NCI-H2196 treated with DMSO at 0.1 percent for 48 hours (cell line): ENCODE data around the gene CNNM2.
"Not testable (repeated sequence)": the region's sequence is repeated elsewhere in the genome, so short reads cannot be mapped to it uniquely, and the experiment has no call there.

Experiments used
- DNase-seq: peaks from one replicate; lab custom pipeline; 2025; ENCODE audit not compliant: unreplicated experiment; lab: John Stamatoyannopoulos, UW

Gene CNNM2

DNA sequence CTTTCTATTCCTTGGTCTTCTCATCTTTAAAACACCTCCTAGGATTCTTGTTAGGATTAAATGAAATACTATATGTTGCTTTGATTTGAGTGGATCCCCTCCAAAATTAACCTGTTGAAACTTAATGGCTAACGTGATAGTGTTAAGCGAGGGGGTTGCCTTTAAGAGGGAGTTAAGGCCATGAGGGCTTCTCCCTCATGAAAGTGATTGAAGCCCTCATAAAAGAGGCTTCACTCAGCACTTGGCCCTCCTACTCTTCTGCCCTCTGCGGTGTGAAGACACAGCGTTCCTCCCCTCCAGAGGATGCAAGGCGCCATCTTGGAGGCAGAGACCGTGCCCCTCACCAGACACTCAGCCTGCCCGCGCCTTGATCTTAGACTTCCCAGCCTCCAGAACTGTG is 46.6 kb downstream of the CNNM2 start:
- DNase-seq, result no peak

DNA sequence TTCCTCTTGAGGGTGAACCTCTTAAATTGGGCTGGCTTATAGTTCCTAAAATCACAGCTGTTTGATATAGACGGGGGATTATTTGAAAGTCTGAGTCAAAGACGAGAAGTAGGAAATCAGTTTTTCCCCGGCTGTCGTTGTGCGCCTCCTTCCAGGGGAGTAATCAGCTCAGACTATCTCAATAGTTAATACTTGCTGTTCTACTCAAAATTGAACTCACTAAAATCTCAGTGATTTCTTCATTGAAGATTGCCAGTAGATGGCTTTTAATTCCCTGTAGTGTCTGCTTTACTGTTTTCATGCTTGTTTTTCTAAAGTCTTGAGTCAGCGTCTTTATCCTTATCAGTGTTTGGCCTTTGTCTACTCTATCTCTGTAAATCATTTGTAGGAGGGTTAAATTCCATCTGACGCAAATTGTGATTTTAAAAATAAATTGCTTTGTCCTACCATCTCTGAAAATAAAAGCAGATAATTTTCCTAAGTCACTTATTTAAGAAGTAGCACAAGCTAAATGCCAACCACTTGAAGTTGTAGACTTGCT is 47.3 kb downstream of the CNNM2 start:
- DNase-seq, result no peak

DNA sequence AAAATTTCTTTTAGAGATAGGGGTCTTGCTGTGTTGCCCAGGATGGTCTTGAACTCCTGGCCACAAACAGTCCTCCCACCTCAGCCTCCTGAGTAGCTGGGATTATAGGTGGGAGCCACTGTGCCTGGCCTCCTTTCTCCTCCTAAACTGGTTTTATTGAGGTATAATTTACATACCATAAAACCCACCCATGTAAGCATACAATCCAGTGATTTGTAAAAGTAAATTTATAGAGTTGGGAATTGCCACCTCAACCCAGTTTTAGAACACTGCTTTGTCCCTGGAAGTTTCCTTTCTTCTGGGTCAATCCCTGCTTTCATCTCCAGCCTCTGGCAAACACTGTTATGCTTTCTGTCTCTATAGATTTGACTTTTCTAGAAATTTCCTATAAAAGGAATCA is 49.0 kb downstream of the CNNM2 start:
- DNase-seq, result no peak

DNA sequence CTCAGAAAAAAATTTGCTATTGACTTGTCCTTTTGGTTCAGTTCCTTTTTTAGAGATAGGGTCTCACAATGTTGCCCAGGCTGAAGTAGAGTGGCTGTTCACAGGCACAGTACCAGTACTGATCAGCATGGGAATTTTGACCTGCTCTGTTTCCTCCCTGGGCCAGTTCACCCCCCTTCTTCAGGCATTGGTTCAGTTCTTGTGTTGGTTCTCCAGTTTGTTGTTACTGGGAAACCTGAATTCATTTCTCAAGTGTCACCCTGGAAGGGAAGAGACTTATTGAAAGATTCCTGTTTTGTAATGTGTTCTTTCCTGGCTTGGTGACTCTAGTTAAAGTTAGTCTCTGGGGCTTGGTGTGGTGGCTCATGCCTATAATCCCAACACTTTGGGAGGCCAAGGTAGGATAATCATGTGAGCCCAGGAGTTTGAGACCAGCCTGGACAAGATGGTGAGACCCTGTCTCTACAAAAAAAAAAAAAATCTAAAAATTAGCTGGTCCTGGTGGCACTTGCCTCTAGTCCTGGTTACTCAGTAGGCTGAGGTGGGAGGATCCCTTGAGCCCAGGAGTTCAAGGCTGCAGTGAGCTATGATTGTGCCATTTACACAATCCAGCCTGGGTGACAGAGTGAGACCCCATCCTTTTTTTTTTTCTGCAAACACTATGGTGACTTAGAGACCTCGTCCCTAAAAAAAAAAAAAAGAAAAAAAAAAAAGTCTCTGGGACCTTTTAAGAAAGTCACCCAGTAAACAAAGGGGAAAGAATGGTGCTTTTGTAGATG is 52.7 kb downstream of the CNNM2 start:
- DNase-seq, result no peak

DNA sequence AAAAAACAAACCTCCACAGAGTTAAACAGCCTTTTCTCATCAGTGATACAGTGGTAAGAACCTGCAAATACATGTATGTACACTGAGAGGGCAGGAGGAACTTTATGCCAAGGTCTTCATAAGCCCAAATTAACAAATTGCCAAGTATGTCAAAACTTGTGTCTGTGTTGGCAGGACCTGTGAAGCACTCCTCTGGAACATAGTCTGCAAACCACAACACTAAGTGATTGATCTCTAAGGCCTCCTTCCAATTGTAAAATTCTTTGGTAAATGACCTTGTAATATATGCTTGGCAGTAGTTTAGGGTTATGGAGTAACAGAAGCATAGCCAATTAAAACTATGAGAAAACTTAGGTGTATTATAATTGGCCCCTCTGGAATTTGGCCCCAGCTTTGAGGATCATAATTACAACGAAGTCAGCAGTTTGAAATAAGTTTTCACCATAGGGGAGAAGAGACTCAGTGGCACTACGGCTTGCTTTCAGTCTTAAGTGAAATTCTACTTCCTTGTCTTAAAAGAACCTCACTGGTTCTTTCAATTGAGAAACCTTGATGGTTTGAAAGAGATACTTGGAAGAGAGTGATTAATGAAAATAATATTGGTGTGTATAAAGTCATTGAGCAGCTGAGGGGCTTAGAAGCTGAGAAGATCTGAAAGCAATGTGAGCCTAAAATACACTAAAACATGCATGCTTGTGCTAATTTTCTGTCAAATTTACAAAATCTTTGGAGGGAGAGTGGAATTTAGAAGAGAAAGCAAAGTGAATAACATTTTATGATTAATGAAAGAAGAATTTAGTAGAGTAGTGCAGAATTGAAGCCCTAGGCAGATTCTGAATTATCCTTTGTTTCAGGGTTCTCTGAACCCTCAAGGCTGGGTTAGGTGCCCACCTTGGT is 57.6 kb downstream of the CNNM2 start:
- DNase-seq, result no peak

DNA sequence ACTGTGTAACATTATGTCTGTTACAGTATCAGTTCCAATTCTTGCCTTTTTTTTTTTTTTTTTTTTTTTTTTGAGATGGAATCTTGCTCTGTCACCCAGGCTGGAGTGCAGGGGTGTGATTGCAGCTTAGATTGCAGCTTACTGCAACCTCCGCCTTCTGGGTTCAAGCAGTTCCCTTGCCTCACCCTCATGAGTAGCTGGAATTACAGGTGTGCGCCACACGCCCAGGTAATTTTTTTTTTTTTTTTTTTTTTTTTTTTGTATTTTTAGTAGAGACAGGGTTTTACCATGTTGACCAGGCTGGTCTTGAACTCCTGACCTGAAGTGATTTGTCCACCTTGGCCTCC is 58.3 kb downstream of the CNNM2 start:
- not testable (repeated sequence) for DNase-seq

DNA sequence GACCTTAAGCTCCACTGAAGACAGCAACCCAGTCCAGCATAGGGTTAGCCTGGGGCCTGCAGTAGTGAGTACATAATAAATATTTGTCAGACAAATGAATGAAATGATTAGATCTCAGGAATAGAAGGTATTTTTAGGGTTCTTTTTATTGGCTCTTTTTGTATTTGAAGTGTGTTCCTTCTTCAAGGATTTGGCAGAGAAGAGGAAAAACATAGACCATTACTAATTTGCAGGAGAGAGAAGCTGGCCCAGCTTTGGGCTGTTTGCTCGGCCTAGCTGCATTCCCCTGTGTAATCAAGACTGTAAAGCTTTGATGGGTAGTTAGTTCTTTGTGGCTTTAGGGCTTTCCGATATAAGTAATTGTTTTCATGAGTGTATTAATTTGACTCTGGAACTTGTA is 64.2 kb downstream of the CNNM2 start:
- no peak for DNase-seq

DNA sequence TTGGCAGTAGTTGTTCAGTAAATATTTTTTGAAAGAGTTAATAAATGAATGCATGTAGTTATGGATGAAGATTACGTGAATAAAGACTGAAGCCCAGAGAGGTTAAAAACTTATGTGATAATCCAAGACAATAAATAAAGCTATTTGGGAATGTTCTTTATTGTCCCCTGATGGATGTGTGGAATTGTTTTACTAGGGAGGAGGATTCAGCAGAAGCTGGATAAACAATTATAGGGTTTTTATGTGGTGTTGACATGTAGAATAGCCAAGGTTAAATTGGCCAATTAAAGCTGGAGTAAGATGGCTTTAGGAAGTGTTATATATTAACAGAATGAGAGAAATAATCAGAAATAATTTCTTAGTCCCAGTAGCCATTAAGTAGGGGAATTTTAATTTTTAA is 66.0 kb downstream of the CNNM2 start:
- DNase-seq, result no peak

DNA sequence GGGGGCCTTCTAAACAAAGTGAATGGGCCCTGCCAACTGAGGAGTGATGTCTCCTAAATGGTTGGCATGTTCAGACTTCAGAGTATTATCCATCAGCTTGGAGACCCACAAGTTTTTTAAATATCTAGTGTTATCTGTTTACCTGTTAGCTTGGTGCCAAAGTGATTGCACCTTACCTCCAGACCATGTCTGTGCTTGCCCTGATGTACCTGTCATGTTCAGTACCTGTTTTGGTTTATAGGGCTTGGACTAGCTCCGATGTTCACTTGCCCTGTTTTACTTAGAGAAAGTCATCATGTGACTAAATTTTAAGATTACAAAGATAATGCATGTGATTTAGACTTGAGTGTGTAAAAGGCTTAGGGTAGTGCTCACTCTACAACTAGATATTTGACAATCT is 67.7 kb downstream of the CNNM2 start:
- DNase-seq, result no peak

DNA sequence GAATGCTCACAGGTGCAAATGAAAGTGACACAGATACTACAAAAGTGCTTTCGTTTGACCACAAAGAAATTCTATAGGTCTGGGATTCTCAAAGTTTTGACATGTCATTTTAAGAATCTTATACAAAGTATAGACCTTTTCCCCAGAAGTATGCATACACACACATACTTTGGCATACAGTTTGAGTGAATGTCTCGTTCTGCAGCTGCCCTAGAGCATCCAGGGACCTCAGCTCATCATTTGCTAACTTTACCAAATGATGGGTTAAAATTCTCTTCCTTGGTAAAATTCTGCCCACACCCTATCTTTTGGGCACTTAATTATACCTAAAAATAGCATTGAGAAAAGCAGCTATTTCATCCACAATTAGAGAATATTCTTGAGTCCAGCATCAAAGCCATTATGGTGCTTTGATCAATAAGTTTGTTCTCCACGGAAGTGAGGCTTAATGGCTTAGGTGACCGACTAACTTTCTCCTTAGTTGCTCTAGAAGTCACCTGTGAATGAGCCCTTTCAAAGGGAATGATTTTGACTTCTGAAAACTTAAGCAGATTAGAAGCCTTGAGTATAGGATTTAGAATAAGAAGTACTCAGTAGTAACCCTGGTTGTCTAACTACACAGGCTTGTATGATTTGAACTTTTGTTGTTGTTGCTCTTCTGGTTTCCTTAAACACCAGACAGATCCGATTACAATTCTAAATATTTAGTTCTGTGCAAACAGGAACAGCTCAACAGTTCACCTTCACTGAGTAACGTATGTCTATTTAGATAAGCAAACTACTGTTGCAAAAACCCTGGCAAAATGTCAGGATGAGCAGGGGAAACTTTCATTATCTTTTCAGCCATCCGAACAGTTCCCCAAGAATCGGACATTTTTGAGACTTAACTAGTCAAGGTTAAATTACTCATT is 70.6 kb downstream of the CNNM2 start:
- DNase-seq, result no peak

DNA sequence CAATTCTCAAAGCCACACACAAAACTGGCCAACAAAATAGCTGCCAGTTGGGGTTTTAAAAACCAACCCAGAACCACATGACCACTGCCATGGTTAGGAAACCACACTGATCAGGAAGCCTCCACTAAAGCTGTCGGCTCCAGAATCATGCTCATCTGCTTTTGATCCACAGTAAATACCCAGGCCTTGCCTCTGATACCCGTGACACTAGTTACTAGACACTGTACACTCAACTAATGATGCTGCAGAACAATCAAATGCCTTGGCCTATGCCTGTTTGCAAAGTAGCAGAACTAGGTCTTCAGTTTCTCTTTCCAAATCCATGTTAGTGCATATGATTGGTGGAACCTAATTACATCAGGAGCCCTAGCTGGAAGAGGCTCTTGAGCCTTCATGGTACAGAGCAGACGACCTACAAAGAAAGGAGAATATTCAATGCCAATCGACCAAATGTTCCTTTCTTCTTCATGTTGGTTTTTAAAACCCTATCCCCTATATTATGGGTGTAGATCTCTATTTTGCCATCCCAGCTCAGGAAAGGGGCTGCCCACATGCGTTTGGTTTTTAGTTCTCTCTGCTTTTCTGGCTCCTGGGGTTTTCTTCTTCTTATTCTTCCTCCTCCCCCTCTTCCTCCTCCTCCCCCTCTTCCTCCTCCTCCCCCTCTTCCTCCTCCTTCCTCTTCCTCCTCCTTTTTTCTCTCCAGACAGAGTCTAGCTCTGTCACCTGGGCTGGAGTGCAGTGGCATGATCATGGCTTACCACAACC is 76.6 kb downstream of the CNNM2 start:
- DNase-seq, result no peak

DNA sequence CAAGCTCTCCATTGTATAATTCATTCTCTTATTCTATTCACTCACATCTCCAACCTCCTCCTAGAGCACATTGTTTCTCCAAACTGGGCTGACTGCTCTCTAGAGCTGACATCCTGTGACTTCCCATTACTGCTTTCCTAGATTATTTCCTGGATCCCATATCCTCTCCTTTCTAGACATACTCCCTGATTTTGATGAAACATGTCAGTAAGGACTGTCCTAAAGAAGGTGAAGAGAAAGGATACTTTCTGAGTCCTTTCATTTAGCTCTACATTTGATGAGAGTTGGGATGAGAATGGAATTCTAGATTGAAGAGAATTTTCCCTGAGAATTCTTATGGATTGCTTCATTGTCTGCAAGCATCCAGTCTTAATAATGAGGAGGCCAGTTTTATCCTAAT is 78.8 kb downstream of the CNNM2 start:
- DNase-seq, result no peak

DNA sequence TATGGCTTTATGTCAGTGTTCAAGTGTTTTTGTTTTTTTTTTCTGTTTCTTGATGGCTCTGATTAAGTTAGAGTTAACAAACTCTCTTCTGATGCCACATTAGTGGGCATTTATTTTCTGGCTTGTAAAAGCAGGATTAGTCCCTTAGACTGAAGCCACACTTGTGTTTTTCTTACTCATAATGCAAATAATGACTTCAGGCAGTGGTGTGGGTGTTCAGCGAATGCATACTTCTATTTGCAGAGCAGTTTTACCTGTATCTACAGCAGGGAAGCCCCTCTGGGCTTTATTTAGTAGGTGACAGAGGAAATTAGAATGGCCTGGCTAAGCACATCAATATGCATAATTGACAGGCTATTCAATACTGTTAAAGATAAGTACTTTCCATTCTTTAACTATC is 79.9 kb downstream of the CNNM2 start:
- DNase-seq, result no peak

DNA sequence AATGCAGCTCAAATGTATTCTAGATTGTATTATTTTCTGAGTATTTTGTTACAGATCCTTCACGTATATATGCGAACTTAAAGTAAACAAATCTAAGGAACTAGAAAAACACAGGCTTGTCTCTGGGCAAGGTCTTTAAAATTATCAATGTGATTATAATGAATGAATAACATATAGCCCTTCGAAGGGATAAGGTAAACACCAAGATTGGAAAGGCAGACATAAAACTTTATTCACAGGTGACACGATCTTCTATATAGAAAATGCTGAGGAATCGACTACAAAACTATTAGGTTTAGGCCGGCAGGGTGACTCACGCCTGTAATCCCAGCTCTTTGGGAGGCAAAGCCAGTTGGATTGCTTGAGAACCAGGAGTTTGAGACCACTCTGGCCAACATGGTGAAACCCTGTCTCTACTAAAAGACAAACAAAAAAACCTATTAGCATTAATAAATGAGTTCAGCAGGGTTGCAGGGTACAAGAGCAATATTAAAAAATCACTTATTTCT is 80.4 kb downstream of the CNNM2 start:
- DNase-seq, result no peak

DNA sequence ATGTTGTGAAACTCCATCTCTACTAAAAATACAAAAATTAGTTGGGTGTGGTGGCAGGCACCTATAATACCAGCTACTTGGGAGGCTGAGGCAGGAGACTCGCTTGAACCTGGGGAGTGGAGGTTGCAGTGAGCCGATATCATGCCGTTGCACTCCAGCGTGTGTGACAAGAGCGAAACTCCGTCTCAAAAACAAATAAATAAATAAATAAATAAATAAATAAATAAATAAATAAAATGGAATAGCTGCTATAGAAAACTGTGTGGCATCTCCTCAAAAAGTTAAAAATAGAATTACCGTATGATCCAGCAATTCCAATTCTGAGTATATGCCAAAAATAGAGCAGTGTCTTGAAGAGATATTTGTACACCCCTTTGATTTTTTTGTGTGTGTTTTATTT is 82.0 kb downstream of the CNNM2 start:
- DNase-seq, result not testable (repeated sequence)

DNA sequence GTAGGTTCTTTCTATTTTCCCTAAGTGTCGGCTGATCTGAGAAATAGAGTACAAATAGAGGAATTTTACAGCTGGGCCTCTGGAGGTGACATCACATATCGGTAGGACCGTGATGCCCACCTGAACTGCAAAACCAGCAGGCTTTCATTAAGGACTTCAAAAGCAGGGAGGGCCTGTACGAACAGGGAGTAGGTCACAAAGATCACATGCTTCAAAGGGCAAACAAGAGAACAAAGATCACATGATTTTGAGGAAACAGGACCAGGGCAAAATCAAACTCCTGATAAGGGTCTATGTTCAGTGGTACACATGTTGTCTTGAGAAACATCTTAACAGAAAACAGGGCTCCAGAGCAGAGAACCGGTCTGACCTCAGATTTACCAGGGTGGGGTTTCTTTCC is 88.9 kb downstream of the CNNM2 start:
- no peak for DNase-seq

DNA sequence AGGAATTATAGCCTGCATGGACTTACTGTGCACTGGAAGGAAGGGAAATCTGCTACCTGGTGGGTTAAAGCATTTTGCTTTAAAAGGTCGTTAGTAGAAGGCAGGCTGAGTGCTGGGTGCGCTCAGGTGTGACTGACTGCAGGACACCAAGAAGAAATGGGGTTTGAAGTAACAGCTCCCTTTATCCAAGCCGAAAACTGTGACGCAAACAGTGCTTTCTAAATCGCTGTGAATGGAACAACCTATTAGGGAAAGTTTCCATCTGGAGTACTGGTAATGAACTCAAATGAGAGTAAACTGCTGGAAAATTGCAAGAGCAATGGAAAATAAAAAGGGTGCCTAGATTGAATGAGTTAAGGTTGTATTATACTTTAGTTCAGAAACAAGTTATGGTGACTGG is 95.3 kb downstream of the CNNM2 start:
- no peak for DNase-seq

DNA sequence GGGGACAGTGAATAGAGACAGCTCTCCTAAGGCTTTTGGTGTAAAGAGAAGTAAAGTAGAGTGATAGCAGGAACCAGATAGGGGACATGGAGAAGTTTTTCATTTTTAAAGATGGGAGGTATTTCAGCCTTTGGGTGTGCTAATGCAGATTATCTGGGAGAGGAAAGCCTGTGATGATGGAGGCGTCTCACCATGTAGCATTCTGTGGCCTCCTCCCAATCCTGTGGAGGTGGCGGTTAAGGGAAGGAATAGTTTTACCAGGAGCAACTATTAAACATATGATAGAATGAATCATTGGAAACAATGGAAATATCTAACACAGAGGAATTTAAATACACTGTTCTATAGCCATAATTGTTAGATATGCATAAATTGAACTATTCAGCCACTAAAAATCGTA is 101.3 kb downstream of the CNNM2 start:
- no peak for DNase-seq

DNA sequence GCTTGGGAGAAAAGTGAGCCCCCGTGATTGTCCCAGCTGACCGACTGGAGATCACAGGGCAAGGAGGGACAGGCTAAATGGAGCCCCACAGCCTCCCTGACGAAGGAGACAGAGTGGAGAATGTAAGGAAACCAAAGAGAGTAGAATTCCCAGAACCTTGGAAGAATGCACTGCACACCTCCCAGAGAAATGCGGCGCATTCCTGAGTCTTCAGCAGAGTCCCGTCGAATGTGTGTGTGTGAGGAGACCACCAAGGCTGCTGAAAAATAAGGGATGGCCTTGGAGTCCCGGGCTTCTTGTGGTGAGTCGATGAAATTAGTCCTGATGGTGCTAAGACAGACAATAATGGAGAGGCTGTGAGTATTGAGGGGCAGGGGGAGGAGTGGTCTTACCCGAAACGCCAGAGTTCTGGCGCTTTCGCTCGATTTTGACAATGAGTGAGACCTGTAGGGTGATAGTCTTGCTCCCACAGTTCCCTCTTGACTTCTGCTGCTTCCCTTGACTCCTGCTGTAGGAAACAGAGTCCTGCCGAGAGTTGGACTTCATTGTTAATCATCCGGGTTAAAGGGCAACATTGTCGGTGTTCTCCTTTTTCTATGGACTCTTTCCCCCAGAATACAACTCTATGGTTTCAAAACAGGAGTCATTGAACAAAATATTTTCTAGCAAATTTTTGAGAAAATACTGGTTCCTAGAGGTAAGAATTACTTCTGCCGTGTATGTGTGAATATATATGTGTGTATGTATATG is 103.2 kb downstream of the CNNM2 start:
- DNase-seq, result no peak

DNA sequence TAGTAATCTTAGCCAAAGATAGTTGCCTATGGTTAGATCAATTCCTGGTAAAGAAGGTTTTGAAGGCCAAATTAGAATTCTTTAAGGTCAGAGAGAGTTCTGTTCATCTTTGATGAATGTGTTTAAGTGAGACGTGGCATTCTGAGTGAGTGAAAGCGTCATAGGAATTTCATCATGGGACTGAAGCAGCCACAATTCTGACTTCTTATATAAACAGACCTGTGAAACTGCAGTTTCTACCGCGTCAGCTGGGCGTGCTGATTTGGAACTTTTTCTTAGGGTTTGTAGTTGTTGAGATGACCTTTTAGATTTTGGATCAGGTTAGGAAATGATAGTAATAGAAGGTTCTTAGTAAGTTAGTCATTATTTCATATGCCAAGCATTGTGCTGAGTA is 103.8 kb downstream of the CNNM2 start:
- no peak for DNase-seq
